ENCODE measurements around the gene RAB3IL1.

- no peak for TF ChIP-seq GATA2 (IDR thresholded peaks at IDR 0.05; ENCODE audit: low read depth, low read length)
- no peak for TF ChIP-seq GATA3 (IDR thresholded peaks at IDR 0.05; ENCODE audit: low read depth, low read length)
Measured at GRCh38 chr11:61869429-61869707, 48.0 kb downstream of the RAB3IL1 start.
